Gastrocnemius medialis (tissue), 4 donors: ENCODE measurements around the gene LRSAM1. TPM values are rescaled to one million over a fixed set of nuclear protein-coding genes. Genes with fewer than 3 reads are reported as not detected.

Experiments used
- ATAC-seq, 2 donors: fragments of 150-250 bp; one replicate each; pipeline ENCODE4 v1.9.1; 2016
- DNase-seq, 2 donors: peaks; one replicate each; pipeline ENCODE4 v3.0.0-alpha.2; 2019
- H3K27ac ChIP-seq, 4 donors: fragments of 200-600 bp; sonication (generic); 1 replicate in 1 of 4; 2 replicates in 3 of 4; pipeline ENCODE4 v1.5.1; 2016 to 2018; ENCODE audit warnings: mild to moderate bottlenecking in 2 of 4, moderate library complexity in 1 of 4
- H3K27me3 ChIP-seq, 3 donors: fragments of 200-600 bp; sonication (generic) in 2 of 3; 1 replicate in 1 of 3; 2 replicates in 2 of 3; pipeline versions ENCODE4 v1.5.1 to v1.6.0; 2016 to 2019; ENCODE audit warnings: mild to moderate bottlenecking in 1 of 3, moderate library complexity in 1 of 3
- H3K36me3 ChIP-seq, 2 donors: fragments of 200-600 bp; sonication (generic) in 1 of 2; one replicate each; pipeline ENCODE4 v1.5.1; 2017 to 2018
- H3K4me1 ChIP-seq, 2 donors: fragments of 200-600 bp; sonication (generic) in 1 of 2; one replicate each; pipeline ENCODE4 v1.5.1; 2016 to 2017; ENCODE audit warnings: mild to moderate bottlenecking in 2 of 2
- H3K4me3 ChIP-seq, 4 donors: fragments of 200-600 bp; sonication (generic) in 3 of 4; 1 replicate in 1 of 4; 2 replicates in 3 of 4; pipeline ENCODE4 v1.5.1; 2016 to 2019; ENCODE audit warnings: mild to moderate bottlenecking in 2 of 4
- H3K9me3 ChIP-seq, 3 donors: fragments of 200-600 bp; sonication (generic) in 2 of 3; 1 replicate in 1 of 3; 2 replicates in 2 of 3; pipeline ENCODE4 v1.5.1; 2016 to 2019
- CTCF ChIP-seq, 5 experiments: fragments of 450-650 bp in 3 of 5; fragments of 200-600 bp in 2 of 5; sonication (generic) in 2 of 5; IDR thresholded peaks in 4 of 5; conservative IDR thresholded peaks in 1 of 5; 1 replicate in 4 of 5; 2 replicates in 1 of 5; pipeline ENCODE4 v1.5.1; 2016 to 2019; ENCODE audit warnings: antibody characterized with exemption in 5 of 5, mild to moderate bottlenecking in 3 of 5, moderate library complexity in 3 of 5
- POLR2A ChIP-seq, 2 donors: fragments of 450-650 bp; IDR thresholded peaks; one replicate each; pipeline ENCODE4 v1.6.1; 2017; ENCODE audit warnings: antibody characterized with exemption in 2 of 2, mild to moderate bottlenecking in 2 of 2, moderate library complexity in 2 of 2
- in situ Hi-C, 4 donors: fragments of 200-750 bp; cut with MboI; loops; one replicate each; pipeline versions ENCODE4 v1.15.0 to v1.8.0; 2017; ENCODE audit warnings: low sequenced_read_pairs in 4 of 4
- intact Hi-C: fragments of 100-400 bp; cut with DNase I; formaldehyde crosslinking; loops from one replicate; pipeline ENCODE4 v1.15.1; 2023; ENCODE audit warnings: low total_unique reads
- total RNA-seq, 4 donors: library from RNA; depleted of rRNA; stranded (reverse); fragments of >200 nt; gene quantifications; one replicate each; pipeline versions ENCODE4 v1.1.0 to v1.2.3, GENCODE V29; 2016

Gene LRSAM1
- total RNA-seq, 4 donors from 2014 or later, result 10.2 to 17.3 (median 16.1) TPM

- DNase-seq (no peak), ATAC-seq (no peak)
- TF ChIP-seq CTCF (IDR thresholded peaks at IDR 0.05 in 4 of 5, conservative IDR thresholded peaks at IDR 0.05 in 1 of 5), result no peak
- no peak for TF ChIP-seq POLR2A (IDR thresholded peaks at IDR 0.05)
- H3K9me3 ChIP-seq, result no peaks in the 10 kb centered on the region
- intact Hi-C loops, result no loop called here
- H3K27ac ChIP-seq, result no peak overlapping the region
- H3K4me3 ChIP-seq, result no peak overlapping the region
- H3K4me1 ChIP-seq, result no peaks in the 10 kb centered on the region
- H3K36me3 ChIP-seq, result peaks cover 0 to 89% of the 10 kb centered on the region in 2 donors
- H3K27me3 ChIP-seq, result no peaks in the 10 kb centered on the region
- in situ Hi-C loops, result loop anchor here in 1 of 4 donors (10.0 kb wide), 1 partner anchor 235 kb away; no protein-coding TSS in a partner anchor
Observed at GRCh38 chr9:127489471-127490115, 38.3 kb downstream of the LRSAM1 start.

GRCh38 chr9:127490535-127491230, 39.4 kb downstream of the LRSAM1 start:
- Histone ChIP-seq H3K27me3 (no peaks in the 10 kb centered on the region), H3K4me3 (no peak overlapping the region), H3K9me3 (no peaks in the 10 kb centered on the region), H3K4me1 (no peaks in the 10 kb centered on the region), H3K27ac (no peak overlapping the region), H3K36me3 (peaks cover 0 to 88% of the 10 kb centered on the region in 2 donors)
- no peak for ATAC-seq
- in situ Hi-C loops (loop anchor here in 1 of 4 donors (10.0 kb wide), 1 partner anchor 234 kb away; no protein-coding TSS in a partner anchor), intact Hi-C loops (no loop called here)
- no peak for DNase-seq
- TF ChIP-seq CTCF (IDR thresholded peaks at IDR 0.05 in 4 of 5, conservative IDR thresholded peaks at IDR 0.05 in 1 of 5) (no peak), POLR2A (IDR thresholded peaks at IDR 0.05) (no peak)

GRCh38 chr9:127491516-127491915, 40.2 kb downstream of the LRSAM1 start:
- ATAC-seq, result no peak
- in situ Hi-C loops, result loop anchor here in 1 of 4 donors (10.0 kb wide), 1 partner anchor 233 kb away; no protein-coding TSS in a partner anchor
- no peak overlapping the region for H3K27ac ChIP-seq
- no peaks in the 10 kb centered on the region for H3K4me1 ChIP-seq
- intact Hi-C loops, result no loop called here
- H3K27me3 ChIP-seq, result no peaks in the 10 kb centered on the region
- peaks cover 0 to 88% of the 10 kb centered on the region in 2 donors for H3K36me3 ChIP-seq
- no peak overlapping the region for H3K4me3 ChIP-seq
- H3K9me3 ChIP-seq, result no peaks in the 10 kb centered on the region
- no peak for DNase-seq
- TF ChIP-seq POLR2A (IDR thresholded peaks at IDR 0.05) (no peak), CTCF (IDR thresholded peaks at IDR 0.05 in 4 of 5, conservative IDR thresholded peaks at IDR 0.05 in 1 of 5) (no peak)

- in situ Hi-C loops (loop anchor here in 1 of 4 donors (10.0 kb wide), 1 partner anchor 232 kb away; no protein-coding TSS in a partner anchor), intact Hi-C loops (no loop called here)
- DNase-seq, result no peak
- no peaks in the 10 kb centered on the region for H3K27me3 ChIP-seq
- peaks cover 0 to 93% of the 10 kb centered on the region in 2 donors for H3K36me3 ChIP-seq
- no peak overlapping the region for H3K27ac ChIP-seq
- ATAC-seq, result no peak
- TF ChIP-seq CTCF (IDR thresholded peaks at IDR 0.05 in 4 of 5, conservative IDR thresholded peaks at IDR 0.05 in 1 of 5) (no peak), POLR2A (IDR thresholded peaks at IDR 0.05) (no peak)
- no peaks in the 10 kb centered on the region for H3K4me1 ChIP-seq
- no peak overlapping the region for H3K4me3 ChIP-seq
- no peaks in the 10 kb centered on the region for H3K9me3 ChIP-seq
Observed at GRCh38 chr9:127492616-127493015, 41.3 kb downstream of the LRSAM1 start.
